ENCODE data around the gene PTOV1. TPM values are rescaled to one million over a fixed set of nuclear protein-coding genes. Genes with fewer than 3 reads are reported as not detected.

The PTOV1 gene
- total and polyA plus RNA-seq, 2 of the 13 experiments (the other 11 are each of a cell fraction or from before 2014, with no cell fraction given) = 63.5 to 68.5 TPM

GRCh38 chr19:49876422-49877019 is 25.6 kb downstream of the PTOV1 start (continued):
- no peak for TF ChIP-seq MTF2 (CRISPR knock-in tag; IDR thresholded peaks at IDR 0.05; ENCODE audit: borderline replicate concordance)
- peak; percentile 84; the same call in 1 of the 2 replicates for TF ChIP-seq CEBPB (IDR thresholded peaks at IDR 0.05; ENCODE audit: borderline replicate concordance, low read depth, low read length)
- 0 out of 2 replicates have a peak, but pooled peaks have one; percentile 12 for TF ChIP-seq ZXDC (CRISPR knock-in tag; IDR thresholded peaks at IDR 0.05)
- no peak for TF ChIP-seq SKI (IDR thresholded peaks at IDR 0.05; ENCODE audit: partially characterized antibody)
- 0 out of 2 replicates have a peak, but pooled peaks have one; percentile 9 for TF ChIP-seq ZNF800 (CRISPR knock-in tag; IDR thresholded peaks at IDR 0.05)
- TF ChIP-seq ARID2 (CRISPR knock-in tag; IDR thresholded peaks at IDR 0.05; ENCODE audit: borderline replicate concordance) = peak; percentile 54; the same call in 1 of the 2 replicates
- peak; percentile 93 for TF ChIP-seq ATF1 (CRISPR knock-in tag; IDR thresholded peaks at IDR 0.05)
- TF ChIP-seq CC2D1A (CRISPR knock-in tag; IDR thresholded peaks at IDR 0.05) = no peak
- no peak for TF ChIP-seq CBX1 (IDR thresholded peaks at IDR 0.05; ENCODE audit: low read depth)
- peak; percentile 25 for TF ChIP-seq ZNF18 (CRISPR knock-in tag; IDR thresholded peaks at IDR 0.05; ENCODE audit: insufficient replicate concordance)
- peak; percentile 28; the same call in 1 of the 2 replicates for TF ChIP-seq ZNF230 (CRISPR knock-in tag; IDR thresholded peaks at IDR 0.05)
- TF ChIP-seq SIN3A (IDR thresholded peaks at IDR 0.05; ENCODE audit: borderline replicate concordance, low read depth, low read length) = peak; percentile 51; the same call in 1 of the 2 replicates
- 0 out of 2 replicates have a peak, but pooled peaks have one; percentile 12 for TF ChIP-seq PPARG (CRISPR knock-in tag; conservative IDR thresholded peaks at IDR 0.05)
- 0 out of 2 replicates have a peak, but pooled peaks have one; percentile 33 for TF ChIP-seq ZBTB26 (CRISPR knock-in tag; IDR thresholded peaks at IDR 0.05; ENCODE audit: borderline replicate concordance)
- TF ChIP-seq ZHX1 (CRISPR knock-in tag; IDR thresholded peaks at IDR 0.05; ENCODE audit: low read depth) = peak; percentile 99
- peak; percentile 70; the same call in 1 of the 2 replicates for TF ChIP-seq YEATS2 (CRISPR knock-in tag; IDR thresholded peaks at IDR 0.05; ENCODE audit: borderline replicate concordance)

Measured in HepG2 (cell line).